Loucy (cell line): ENCODE results near the gene MTHFR.

Experiments
- H2AFZ ChIP-seq: fragments of 200-600 bp; sonication (generic); 2 replicates; pipeline ENCODE4 v1.6.0; 2016; ENCODE audit warnings: antibody characterized with exemption, mild to moderate bottlenecking, low read length, moderate library complexity
- H3F3A ChIP-seq: fragments of 200-600 bp; 2 replicates; pipeline ENCODE4 v1.6.0; 2016; ENCODE audit warnings: antibody characterized with exemption, low read depth, mild to moderate bottlenecking
- H3K27me3 ChIP-seq: fragments of 200-600 bp; sonication (generic); 2 replicates; pipeline ENCODE4 v1.6.1; 2014; ENCODE audit warnings: low read length, mild to moderate bottlenecking; ENCODE audit not compliant: insufficient read depth, poor library complexity, severe bottlenecking
- H3K36me3 ChIP-seq: fragments of 200-600 bp; sonication (generic); 2 replicates; pipeline ENCODE4 v1.6.1; 2016; ENCODE audit warnings: low read length; ENCODE audit not compliant: insufficient read depth
- H3K4me1 ChIP-seq: fragments of 200-600 bp; sonication (generic); 2 replicates; pipeline ENCODE4 v1.5.1; 2014; ENCODE audit warnings: low read length, mild to moderate bottlenecking; ENCODE audit not compliant: insufficient read depth, poor library complexity, severe bottlenecking
- H3K4me2 ChIP-seq: fragments of 200-600 bp; sonication (generic); 2 replicates; pipeline ENCODE4 v1.6.0; 2014; ENCODE audit warnings: antibody characterized with exemption, low read length, low read depth, mild to moderate bottlenecking; ENCODE audit not compliant: poor library complexity, severe bottlenecking
- H3K4me3 ChIP-seq: fragments of 200-600 bp; sonication (generic); 2 replicates; pipeline ENCODE4 v1.5.1; 2014; ENCODE audit warnings: low read length, mild to moderate bottlenecking, mixed read lengths; ENCODE audit not compliant: poor library complexity, severe bottlenecking
- H3K79me2 ChIP-seq: fragments of 200-600 bp; sonication (generic); 2 replicates; pipeline ENCODE4 v1.6.1; 2014; ENCODE audit warnings: low read length; ENCODE audit not compliant: insufficient read depth
- H3K9ac ChIP-seq: fragments of 200-600 bp; sonication (generic); 2 replicates; pipeline ENCODE4 v1.6.0; 2014; ENCODE audit warnings: mild to moderate bottlenecking, low read depth, low read length, moderate library complexity; ENCODE audit not compliant: poor library complexity, severe bottlenecking
- H3K9me2 ChIP-seq: fragments of 200-600 bp; sonication (generic); replicated peaks from 2 replicates; pipeline ENCODE4 v1.6.1; 2016; ENCODE audit warnings: low read depth, low read length, mixed read lengths
- H3K9me3 ChIP-seq: fragments of 200-600 bp; sonication (generic); 2 replicates; pipeline ENCODE4 v1.6.1; 2014; ENCODE audit warnings: mild to moderate bottlenecking, antibody characterized with exemption, low read length, low read depth; ENCODE audit not compliant: insufficient read depth
- H4K20me1 ChIP-seq: fragments of 200-600 bp; sonication (generic); 2 replicates; pipeline ENCODE4 v1.6.0; 2014; ENCODE audit warnings: antibody characterized with exemption, low read length, mild to moderate bottlenecking; ENCODE audit not compliant: insufficient read depth, poor library complexity, severe bottlenecking
- EZH2phosphoT487 ChIP-seq: fragments of 200-600 bp; IDR thresholded peaks from 2 replicates; pipeline ENCODE4 v1.6.1; 2018; ENCODE audit warnings: antibody characterized with exemption, mild to moderate bottlenecking, moderate library complexity, borderline replicate concordance
- TF ChIP-seq, protein P1 (sequence below): fragments of 200-600 bp; sonication (generic); conservative IDR thresholded peaks from 2 replicates; pipeline ENCODE4 v1.5.1; 2014; ENCODE audit warnings: mild to moderate bottlenecking, antibody characterized with exemption, low read length

Gene MTHFR

GRCh38 chr1:11802616-11802972, 3.2 kb downstream of the MTHFR start:
- Histone ChIP-seq H3K4me1 (peaks cover 45% of the 10 kb centered on the region), H3K9me3 (no peaks in the 10 kb centered on the region), H3K9me2 (no peaks in the 10 kb centered on the region), H3K4me3 (peak overlapping the region; percentile 89), H4K20me1 (peaks cover 13% of the 10 kb centered on the region), H3K36me3 (no peaks in the 10 kb centered on the region), H3F3A (no peaks in the 10 kb centered on the region), H3K27me3 (no peaks in the 10 kb centered on the region), H3K4me2 (peak overlapping the region; percentile 95), H3K79me2 (peaks cover 31% of the 10 kb centered on the region), H3K9ac (peak overlapping the region; percentile 87), H2AFZ (no peak overlapping the region)
- TF ChIP-seq, protein P1, sequence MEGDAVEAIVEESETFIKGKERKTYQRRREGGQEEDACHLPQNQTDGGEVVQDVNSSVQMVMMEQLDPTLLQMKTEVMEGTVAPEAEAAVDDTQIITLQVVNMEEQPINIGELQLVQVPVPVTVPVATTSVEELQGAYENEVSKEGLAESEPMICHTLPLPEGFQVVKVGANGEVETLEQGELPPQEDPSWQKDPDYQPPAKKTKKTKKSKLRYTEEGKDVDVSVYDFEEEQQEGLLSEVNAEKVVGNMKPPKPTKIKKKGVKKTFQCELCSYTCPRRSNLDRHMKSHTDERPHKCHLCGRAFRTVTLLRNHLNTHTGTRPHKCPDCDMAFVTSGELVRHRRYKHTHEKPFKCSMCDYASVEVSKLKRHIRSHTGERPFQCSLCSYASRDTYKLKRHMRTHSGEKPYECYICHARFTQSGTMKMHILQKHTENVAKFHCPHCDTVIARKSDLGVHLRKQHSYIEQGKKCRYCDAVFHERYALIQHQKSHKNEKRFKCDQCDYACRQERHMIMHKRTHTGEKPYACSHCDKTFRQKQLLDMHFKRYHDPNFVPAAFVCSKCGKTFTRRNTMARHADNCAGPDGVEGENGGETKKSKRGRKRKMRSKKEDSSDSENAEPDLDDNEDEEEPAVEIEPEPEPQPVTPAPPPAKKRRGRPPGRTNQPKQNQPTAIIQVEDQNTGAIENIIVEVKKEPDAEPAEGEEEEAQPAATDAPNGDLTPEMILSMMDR: no peak
- no peak for TF ChIP-seq EZH2phosphoT487

- H3K4me1 ChIP-seq: peaks cover 34% of the 10 kb centered on the region
- H3K36me3 ChIP-seq: no peaks in the 10 kb centered on the region
- no peak overlapping the region for H3K4me2 ChIP-seq
- peaks cover 18% of the 10 kb centered on the region for H3K79me2 ChIP-seq
- no peak overlapping the region for H3K4me3 ChIP-seq
- H3K9me2 ChIP-seq: no peaks in the 10 kb centered on the region
- no peak overlapping the region for H3K9ac ChIP-seq
- no peaks in the 10 kb centered on the region for H3K9me3 ChIP-seq
- TF ChIP-seq, protein P1: no peak
- TF ChIP-seq EZH2phosphoT487: no peak
- H3K27me3 ChIP-seq: no peaks in the 10 kb centered on the region
- no peak overlapping the region for H2AFZ ChIP-seq
- H4K20me1 ChIP-seq: no peaks in the 10 kb centered on the region
- no peaks in the 10 kb centered on the region for H3F3A ChIP-seq
Observed at GRCh38 chr1:11800756-11801433, 4.9 kb downstream of the MTHFR start.

GRCh38 chr1:11800391-11800755, 5.4 kb downstream of the MTHFR start:
- Histone ChIP-seq H3K9ac (no peak overlapping the region), H3K9me3 (no peaks in the 10 kb centered on the region), H2AFZ (no peak overlapping the region), H3K9me2 (no peaks in the 10 kb centered on the region), H3K36me3 (no peaks in the 10 kb centered on the region), H3K79me2 (peaks cover 17% of the 10 kb centered on the region), H3K4me1 (peaks cover 34% of the 10 kb centered on the region), H3K4me2 (no peak overlapping the region), H3F3A (no peaks in the 10 kb centered on the region), H4K20me1 (no peaks in the 10 kb centered on the region), H3K4me3 (no peak overlapping the region), H3K27me3 (no peaks in the 10 kb centered on the region)
- TF ChIP-seq, protein P1: no peak
- no peak for TF ChIP-seq EZH2phosphoT487
